HG03095 (cell line): Measurements from ENCODE around the gene DES.

Source experiments
- ATAC-seq: cut with Tn5 transposase; IDR thresholded peaks from one replicate; pipeline ENCODE4 v1.9.1; 2021; ENCODE audit warnings: moderate library complexity; ENCODE audit not compliant: unreplicated experiment

The DES gene

GRCh38 chr2:219452361-219453317, 34.5 kb downstream of the DES start:
- ATAC-seq: no peak

GRCh38 chr2:219453671-219454590, 35.8 kb downstream of the DES start:
- ATAC-seq: no peak

- no peak for ATAC-seq
Measured at GRCh38 chr2:219455581-219455980, 37.4 kb downstream of the DES start.

GRCh38 chr2:219457784-219458369, 39.7 kb downstream of the DES start:
- ATAC-seq: no peak

- ATAC-seq: no peak
Measured at GRCh38 chr2:219458996-219459395, 40.8 kb downstream of the DES start.

- ATAC-seq: no peak
Measured at GRCh38 chr2:219459460-219460311, 41.5 kb downstream of the DES start.

GRCh38 chr2:219460424-219460926, 42.3 kb downstream of the DES start:
- ATAC-seq: no peak

- no peak for ATAC-seq
Measured at GRCh38 chr2:219461047-219461514, 42.9 kb downstream of the DES start.

GRCh38 chr2:219461669-219462068, 43.5 kb downstream of the DES start:
- ATAC-seq: no peak

- no peak for ATAC-seq
Measured at GRCh38 chr2:219462349-219462748, 44.2 kb downstream of the DES start.

- no peak for ATAC-seq
Measured at GRCh38 chr2:219464286-219465032, 46.3 kb downstream of the DES start.

- ATAC-seq: no peak
Measured at GRCh38 chr2:219465659-219466561, 47.7 kb downstream of the DES start.

GRCh38 chr2:219466816-219467735, 48.9 kb downstream of the DES start:
- ATAC-seq: no peak

GRCh38 chr2:219467736-219468075, 49.5 kb downstream of the DES start:
- ATAC-seq: no peak

GRCh38 chr2:219468410-219469185, 50.4 kb downstream of the DES start:
- ATAC-seq: no peak

- no peak for ATAC-seq
Measured at GRCh38 chr2:219469186-219469724, 51.1 kb downstream of the DES start.
